Gastroesophageal sphincter (tissue), 3 donors: ENCODE measurements around the gene MRTFB.

ENCODE experiments used
- POLR2A ChIP-seq, 2 donors: fragments of 450-650 bp; IDR thresholded peaks; one replicate each; pipeline ENCODE4 v1.6.1; 2017; ENCODE audit warnings: antibody characterized with exemption in 2 of 2, mild to moderate bottlenecking in 2 of 2, moderate library complexity in 1 of 2
- POLR2AphosphoS5 ChIP-seq: sonication (generic); formaldehyde crosslinking; IDR thresholded peaks from one replicate; pipeline ENCODE4 v1.6.1; 2017; ENCODE audit warnings: antibody characterized with exemption
- TF ChIP-seq, protein P1 (sequence below), 4 experiments: fragments of 200-600 bp in 2 of 4; fragments of 450-650 bp in 2 of 4; sonication (generic) in 1 of 4; IDR thresholded peaks; one replicate each; pipeline ENCODE4 v1.5.1; 2017 to 2019; ENCODE audit warnings: antibody characterized with exemption in 4 of 4, mild to moderate bottlenecking in 2 of 4, moderate library complexity in 2 of 4

- TF ChIP-seq POLR2A (IDR thresholded peaks at IDR 0.05) (no peak), POLR2AphosphoS5 (no peak)
- TF ChIP-seq, protein P1, sequence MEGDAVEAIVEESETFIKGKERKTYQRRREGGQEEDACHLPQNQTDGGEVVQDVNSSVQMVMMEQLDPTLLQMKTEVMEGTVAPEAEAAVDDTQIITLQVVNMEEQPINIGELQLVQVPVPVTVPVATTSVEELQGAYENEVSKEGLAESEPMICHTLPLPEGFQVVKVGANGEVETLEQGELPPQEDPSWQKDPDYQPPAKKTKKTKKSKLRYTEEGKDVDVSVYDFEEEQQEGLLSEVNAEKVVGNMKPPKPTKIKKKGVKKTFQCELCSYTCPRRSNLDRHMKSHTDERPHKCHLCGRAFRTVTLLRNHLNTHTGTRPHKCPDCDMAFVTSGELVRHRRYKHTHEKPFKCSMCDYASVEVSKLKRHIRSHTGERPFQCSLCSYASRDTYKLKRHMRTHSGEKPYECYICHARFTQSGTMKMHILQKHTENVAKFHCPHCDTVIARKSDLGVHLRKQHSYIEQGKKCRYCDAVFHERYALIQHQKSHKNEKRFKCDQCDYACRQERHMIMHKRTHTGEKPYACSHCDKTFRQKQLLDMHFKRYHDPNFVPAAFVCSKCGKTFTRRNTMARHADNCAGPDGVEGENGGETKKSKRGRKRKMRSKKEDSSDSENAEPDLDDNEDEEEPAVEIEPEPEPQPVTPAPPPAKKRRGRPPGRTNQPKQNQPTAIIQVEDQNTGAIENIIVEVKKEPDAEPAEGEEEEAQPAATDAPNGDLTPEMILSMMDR (IDR thresholded peaks at IDR 0.05), result no peak
Observed at GRCh38 chr16:14304891-14305460, 233.9 kb downstream of the MRTFB start.
